HG03460 (cell line): ENCODE results near the gene TAOK3.
A peak's percentile ranks its signal among the peaks of the same experiment; 100 is the strongest.
"Not testable (repeated sequence)": the region's sequence is repeated elsewhere in the genome, so short reads cannot be mapped to it uniquely, and the experiment has no call there.

Experiments
- ATAC-seq: cut with Tn5 transposase; IDR thresholded peaks from one replicate; pipeline ENCODE4 v1.9.1; 2021; ENCODE audit not compliant: unreplicated experiment

The TAOK3 gene

GRCh38 chr12:118372541-118373495 lies at the start of gene TAOK3:
Gene TAOK3 (minus strand): TSS chr12:118372907. CDS start chr12:118255567, 117,340 bp downstream.
- ATAC-seq: peak; percentile 80

DNA sequence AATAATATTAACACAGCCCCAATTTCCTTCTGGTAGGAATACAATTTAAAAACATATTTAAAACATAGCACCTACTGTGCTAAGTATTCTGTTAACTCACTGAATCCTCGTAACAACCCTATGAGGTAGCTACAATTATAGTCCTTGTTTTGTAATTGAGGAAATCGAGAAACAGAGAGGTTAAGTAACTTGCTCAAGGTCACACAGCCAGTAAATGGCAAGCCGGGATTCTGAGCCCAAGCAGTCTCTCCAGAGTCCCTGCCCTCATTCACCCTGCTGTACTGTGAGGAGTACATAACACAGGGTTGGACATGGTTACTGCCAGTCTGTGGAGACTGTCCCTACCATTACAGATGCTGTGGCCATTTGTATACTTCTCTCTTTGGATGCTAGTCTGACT lies 48.0 kb upstream of the TAOK3 start:
- no peak for ATAC-seq

GRCh38 chr12:118418385-118419057 lies 45.8 kb upstream of the TAOK3 start:
- ATAC-seq: no peak

DNA sequence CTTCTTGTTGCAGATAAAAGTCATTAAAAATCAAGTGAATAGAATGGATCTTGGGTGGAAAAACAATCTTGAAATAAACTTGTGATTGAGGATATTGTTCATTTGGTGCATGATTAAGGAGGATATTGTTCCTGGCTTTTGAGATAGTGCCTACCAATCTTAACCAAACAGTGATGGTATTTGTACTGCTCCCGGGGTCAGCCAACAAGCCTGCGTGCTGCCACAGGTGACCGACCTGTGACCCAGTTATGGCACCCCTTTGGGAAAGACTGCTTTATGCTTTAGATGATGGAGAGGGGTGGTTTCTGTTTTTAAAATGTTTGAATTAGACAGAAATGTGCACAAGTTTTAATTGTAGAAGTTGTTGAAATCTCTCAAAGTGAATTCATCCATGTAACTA lies 45.2 kb upstream of the TAOK3 start:
- ATAC-seq: no peak

DNA sequence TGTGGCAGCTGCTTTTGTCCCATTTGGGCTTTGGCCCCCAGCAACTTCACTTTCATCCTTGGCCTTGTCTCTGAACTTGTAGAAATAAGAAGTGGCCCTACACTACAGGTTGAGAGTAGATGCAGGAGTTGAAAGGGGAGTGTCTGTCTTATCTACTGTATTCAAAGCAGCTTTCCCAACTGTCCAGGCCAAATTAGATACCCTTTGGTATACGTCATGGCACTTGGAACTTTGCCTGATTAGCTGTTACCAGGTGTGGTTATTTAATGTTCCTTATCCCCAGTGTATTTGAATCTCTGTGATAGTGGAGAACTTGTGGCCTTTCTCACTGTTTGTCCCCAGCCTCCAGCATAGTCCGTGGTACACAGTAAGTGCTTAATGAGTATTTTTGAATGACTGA lies 37.1 kb upstream of the TAOK3 start:
- no peak for ATAC-seq

DNA sequence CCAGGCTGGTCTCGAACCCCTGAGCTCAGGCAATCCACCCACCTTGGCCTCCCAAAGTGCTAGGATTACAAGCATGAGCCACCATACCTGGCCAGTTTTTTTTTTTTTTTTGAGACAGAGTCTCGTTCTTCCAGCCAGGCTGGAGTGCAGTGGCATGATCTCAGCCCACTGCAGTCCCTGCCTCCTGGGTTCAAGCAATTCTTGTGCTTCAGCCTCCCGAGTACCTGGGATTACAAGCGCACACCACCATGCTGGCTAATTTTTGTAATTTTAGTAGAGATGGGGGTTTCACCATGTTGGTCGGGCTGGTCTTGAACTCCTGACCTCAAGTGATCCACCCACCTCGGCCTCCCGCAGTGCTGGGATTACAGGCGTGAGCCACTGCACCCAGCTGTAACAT lies 35.5 kb upstream of the TAOK3 start:
- ATAC-seq: not testable (repeated sequence)

DNA sequence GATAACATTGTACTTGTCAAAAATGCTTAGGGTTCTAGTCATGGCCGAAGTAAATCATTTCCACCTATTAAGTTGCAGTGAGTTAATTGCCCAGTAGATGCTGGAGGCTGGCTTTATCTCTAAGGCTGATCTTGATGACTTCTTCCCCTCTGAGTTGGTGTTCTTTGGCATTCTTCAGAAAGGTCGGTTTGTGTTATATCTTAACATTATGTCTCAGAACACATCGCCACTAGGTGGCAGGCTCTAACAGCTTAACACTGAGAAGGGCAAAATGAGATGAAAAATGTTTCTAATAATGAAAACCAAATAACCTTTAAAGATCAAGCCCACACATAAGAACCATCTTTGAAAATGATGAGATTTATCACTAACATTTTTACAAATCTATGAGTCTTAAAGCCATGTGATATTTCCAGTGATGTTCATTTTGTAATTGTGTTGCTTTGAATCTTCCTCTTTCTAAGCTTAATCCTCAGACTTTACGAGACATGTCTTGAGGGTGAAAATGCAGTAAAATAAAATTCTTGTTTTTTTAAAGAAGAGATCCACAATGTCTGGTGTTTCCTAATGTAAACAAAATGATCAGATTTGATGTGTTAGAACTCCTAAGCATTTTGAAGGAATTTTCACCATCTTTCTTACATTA lies 32.3 kb upstream of the TAOK3 start:
- ATAC-seq: peak; percentile 56

DNA sequence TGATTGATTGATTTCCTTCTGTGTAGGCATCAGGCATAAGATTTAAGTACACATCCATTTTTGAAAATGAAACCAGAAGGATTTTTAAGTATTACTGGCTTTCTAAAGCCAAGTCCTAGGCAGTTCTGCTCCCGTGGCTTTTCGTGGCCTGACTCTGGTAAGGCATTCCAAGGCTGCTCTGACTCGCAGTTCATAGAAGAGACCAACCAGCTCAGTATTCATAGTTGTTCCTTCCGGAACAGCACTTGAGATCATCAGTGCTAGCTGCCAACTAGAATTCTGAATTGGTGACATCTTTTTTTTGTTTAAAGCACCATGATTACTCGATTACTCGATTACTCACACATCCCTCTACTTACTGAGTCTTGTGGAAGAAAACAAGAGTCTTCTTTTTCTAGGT lies 29.5 kb upstream of the TAOK3 start:
- ATAC-seq: no peak

DNA sequence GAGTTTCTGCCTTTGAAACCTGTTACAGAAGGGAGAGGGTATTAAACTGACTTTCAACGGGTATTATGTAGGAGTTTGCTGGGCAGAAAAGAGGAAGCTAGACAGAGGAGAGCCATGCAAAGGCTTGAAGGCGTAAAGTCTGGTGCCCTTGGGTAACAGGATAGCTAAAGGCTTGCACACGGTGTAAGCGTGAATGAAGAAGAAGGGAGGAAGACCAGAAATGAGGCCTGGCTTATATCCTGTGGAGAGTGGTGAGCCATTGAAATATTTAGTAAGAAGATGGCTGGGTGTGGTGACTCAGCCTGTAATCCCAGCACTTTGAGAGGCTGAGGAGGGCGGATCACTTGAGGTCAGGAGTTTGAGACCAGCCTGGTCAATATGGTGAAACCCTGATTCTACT lies 26.2 kb upstream of the TAOK3 start:
- no peak for ATAC-seq

GRCh38 chr12:118398524-118398923 lies 25.8 kb upstream of the TAOK3 start:
- ATAC-seq: no peak

GRCh38 chr12:118397708-118398440 lies 25.2 kb upstream of the TAOK3 start:
- no peak for ATAC-seq

- no peak for ATAC-seq
Measured at GRCh38 chr12:118391836-118392235, 19.1 kb upstream of the TAOK3 start.

DNA sequence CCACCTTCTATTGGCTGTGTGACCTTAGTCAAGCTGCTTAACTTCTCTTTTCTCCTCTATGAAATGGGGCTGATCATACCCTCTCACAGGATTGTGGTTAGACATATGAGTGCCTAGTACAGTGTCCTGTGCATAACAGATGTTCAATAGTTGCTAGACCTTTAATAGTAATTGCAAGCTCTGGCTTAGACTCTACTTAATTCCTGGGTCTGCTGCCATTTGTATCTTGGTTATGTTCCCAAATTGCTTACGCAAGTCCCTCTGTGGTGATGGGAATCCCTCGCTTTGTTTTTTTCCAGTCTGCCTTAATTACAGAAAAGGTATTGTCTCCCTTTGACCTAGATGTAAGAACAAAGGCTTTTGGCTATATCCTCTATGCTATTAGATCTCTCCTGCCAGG lies 18.7 kb upstream of the TAOK3 start:
- ATAC-seq: no peak

DNA sequence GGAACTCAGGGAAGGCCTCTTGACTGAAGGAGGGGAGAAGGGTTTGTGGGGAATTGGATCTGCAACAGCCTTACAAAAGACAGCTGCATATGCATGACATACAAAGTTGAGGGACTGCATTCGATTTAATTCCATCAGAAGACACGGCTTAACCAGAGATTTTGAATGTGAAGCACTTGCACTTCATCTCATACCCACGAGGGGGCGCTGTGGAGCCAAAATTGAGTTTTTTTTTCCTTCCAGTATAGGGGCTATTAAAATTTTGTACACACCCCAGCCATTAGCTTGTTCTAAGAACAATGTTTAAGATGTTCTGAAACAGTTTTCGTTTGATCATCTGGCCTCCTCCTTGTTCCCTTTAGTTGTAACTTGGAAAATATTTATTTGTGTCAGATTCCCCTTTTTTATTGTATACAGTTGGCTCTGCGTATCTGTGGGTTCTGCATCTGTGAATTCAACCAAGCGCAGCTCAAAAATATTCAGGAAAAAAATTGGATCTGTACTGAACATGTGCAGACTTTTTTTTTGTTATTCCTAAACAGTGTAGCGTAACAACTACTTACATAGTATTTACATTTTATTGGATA lies 5.3 kb upstream of the TAOK3 start:
- ATAC-seq: no peak

DNA sequence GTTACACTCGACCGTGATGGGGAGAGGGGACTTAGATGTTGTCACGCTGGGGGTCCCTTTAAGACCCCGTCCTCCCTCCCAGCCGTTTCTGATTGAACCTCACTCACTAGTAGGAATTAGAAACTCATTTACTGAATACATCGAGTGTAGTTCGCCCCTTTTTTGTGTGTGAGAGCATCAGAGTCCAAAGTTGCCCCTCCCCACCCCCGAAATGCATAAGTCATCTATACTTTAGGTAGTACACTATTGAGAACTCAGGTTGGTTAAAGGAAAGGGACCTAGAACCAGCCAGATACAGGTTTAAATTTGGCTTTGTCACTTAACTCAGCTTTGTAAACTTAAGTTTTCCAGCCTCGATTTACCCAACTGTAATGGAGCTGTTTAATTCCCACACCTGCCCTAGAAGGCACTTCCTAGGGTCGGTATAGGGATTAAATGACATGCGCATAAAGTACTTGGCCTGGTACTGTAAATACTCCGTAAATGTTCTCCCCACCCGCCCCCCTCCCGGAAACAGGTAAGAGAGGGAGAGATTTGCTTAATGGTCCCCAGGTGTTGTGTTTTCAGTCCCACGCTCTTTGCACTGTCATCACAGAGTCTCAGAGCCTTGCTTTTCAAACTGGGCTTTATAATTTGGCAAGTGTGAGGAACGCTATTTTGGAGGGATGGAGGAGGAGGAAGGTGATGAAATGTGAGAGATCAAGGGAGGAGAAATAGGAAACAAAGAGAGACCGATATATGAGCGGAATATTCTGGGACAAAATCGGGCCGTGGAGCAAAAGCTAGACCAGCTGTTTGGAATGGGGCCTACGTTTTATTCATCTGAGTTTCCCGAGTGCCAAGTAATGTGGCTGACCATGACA lies 4.5 kb upstream of the TAOK3 start:
- no peak for ATAC-seq

DNA sequence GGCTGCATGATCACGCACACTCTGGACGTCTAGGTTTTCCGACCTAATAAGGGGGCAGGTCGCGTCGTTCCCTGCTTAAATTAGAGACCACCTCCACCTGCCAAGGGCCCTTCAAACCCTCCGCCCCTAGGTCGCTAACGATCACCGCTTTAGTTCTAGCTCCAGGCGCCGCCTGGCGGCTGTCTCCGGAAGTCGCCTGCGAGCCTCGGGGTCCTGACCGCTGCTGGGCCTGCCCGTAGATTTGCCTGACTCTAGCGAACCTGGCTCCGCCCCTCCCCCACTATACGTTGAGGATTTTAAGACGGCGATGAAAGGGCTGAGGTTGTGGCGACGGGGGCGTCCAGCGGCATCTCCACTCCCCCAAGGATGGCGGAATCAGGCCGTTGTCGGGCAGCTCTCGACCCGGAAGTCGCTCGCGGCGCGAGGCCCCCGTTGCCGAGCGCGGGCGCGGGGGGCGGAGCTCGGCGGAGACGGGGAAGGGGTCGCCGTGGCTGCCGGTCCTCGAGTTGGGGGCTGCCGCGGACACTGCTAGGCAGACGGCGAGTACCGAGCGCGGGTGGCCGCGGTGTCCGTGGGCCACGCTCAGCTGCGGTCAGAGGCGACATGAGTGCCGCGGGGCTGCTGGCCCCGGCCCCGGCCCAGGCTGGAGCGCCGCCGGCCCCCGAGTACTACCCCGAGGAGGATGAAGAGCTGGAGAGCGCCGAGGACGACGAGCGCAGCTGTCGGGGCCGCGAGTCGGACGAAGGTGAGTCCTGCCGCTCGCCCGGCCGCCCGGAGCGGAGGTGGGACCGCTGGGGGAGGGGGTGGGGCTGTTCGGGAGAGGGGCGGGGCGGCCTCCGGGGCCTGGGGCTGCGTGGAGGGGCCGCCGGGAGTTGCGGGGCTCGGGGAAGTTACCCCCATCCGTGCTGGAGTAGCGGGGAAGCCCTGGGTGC lies 3.6 kb upstream of the TAOK3 start, which contains the start of gene SUDS3:
Gene SUDS3, plus strand, starts transcription at position 467 of the 932 bp plus-strand sequence. Its CDS starts 137 bp downstream, at position 604.
- no peak for ATAC-seq

- no peak for ATAC-seq
Measured at GRCh38 chr12:118375348-118375747, 2.6 kb upstream of the TAOK3 start.

DNA sequence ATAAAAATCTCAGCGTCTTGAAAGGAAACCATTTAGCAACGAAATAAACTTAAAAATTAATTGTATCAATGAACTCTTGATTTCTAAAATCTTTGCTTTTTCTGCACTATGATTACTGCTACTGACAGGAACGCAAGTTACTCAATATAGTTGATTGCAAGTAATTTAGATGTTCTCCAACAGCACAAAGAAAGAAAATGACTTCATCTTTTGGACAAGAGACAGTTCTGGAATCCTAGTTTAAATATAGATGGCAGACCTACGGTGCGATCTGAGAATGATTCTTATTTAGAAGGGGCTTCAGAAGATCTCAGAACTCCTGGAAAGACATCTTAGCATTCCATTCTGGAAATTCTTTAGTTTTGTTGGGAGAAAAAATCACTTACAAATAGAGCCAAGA lies 2.2 kb upstream of the TAOK3 start:
- ATAC-seq: no peak
